A673 (cell line): Measurements from ENCODE around the gene PPP2R5A. TPM values are rescaled to one million over a fixed set of nuclear protein-coding genes. Genes with fewer than 3 reads are reported as not detected.

Source experiments
- BruUV-seq: library from RNA; stranded (reverse); fragments of 400-500 nt; replicated peaks from 2 replicates; lab custom pipeline; 2021; lab: Mats Ljungman, UMichigan
- CTCF ChIA-PET: fragments of 300-600 bp; sonication (Branson Sonifier 250); formaldehyde crosslinking; loops from one replicate; lab custom pipeline; 2022; ENCODE audit warnings: antibody characterized with exemption; lab: Charles Lee
- POLR2A ChIA-PET: fragments of 300-600 bp; sonication (Branson Sonifier 250); formaldehyde crosslinking; loops from one replicate; lab custom pipeline; 2022; ENCODE audit warnings: antibody characterized with exemption; ENCODE audit not compliant: low non-redundant PET; lab: Charles Lee
- DNase-seq: peaks from one replicate; pipeline ENCODE4 v3.0.0-alpha.2; 2015; ENCODE audit warnings: low spot score
- H3K27ac ChIP-seq: fragments of 200-600 bp; sonication (generic); 2 replicates; pipeline ENCODE4 v1.5.1; 2016; ENCODE audit warnings: mixed run types, low read depth, mild to moderate bottlenecking, mixed read lengths, antibody characterized with exemption, low read length; ENCODE audit not compliant: poor library complexity, severe bottlenecking
- H3K27me3 ChIP-seq: fragments of 200-600 bp; sonication (generic); replicated peaks from 2 replicates; pipeline ENCODE4 v1.6.1; 2017; ENCODE audit warnings: mixed run types, low read depth, mild to moderate bottlenecking, mixed read lengths, antibody characterized with exemption, low read length; ENCODE audit not compliant: insufficient read depth, poor library complexity
- H3K36me3 ChIP-seq: fragments of 200-600 bp; sonication (generic); 2 replicates; pipeline ENCODE4 v1.6.1; 2016; ENCODE audit warnings: mixed run types, mild to moderate bottlenecking, mixed read lengths, antibody characterized with exemption, low read length; ENCODE audit not compliant: insufficient read depth, poor library complexity, severe bottlenecking
- H3K4me1 ChIP-seq: fragments of 200-600 bp; sonication (generic); 2 replicates; pipeline ENCODE4 v1.6.1; 2017; ENCODE audit warnings: mixed run types, mild to moderate bottlenecking, mixed read lengths, antibody characterized with exemption, low read length; ENCODE audit not compliant: insufficient read depth, poor library complexity, severe bottlenecking
- H3K4me3 ChIP-seq: fragments of 200-600 bp; sonication (generic); 2 replicates; pipeline ENCODE4 v1.5.1; 2016; ENCODE audit warnings: low read depth, mixed run types, mild to moderate bottlenecking, mixed read lengths, low read length; ENCODE audit not compliant: poor library complexity, severe bottlenecking
- H3K9me3 ChIP-seq: fragments of 200-600 bp; sonication (generic); 2 replicates; pipeline ENCODE4 v1.6.1; 2016; ENCODE audit warnings: mixed run types, low read depth, mild to moderate bottlenecking, mixed read lengths, antibody characterized with exemption, low read length; ENCODE audit not compliant: poor library complexity, severe bottlenecking
- EZH2 ChIP-seq: fragments of 200-600 bp; sonication (generic); IDR thresholded peaks from 2 replicates; pipeline ENCODE4 v1.6.1; 2017; ENCODE audit warnings: borderline replicate concordance, low read depth, mild to moderate bottlenecking, mixed read lengths, antibody characterized with exemption, low read length; ENCODE audit not compliant: poor library complexity, severe bottlenecking
- intact Hi-C: fragments of 100-400 bp; cut with micrococcal nuclease; formaldehyde crosslinking; loops from one replicate; pipeline ENCODE4 v1.10.0; 2022; ENCODE audit not compliant: unreplicated experiment
- total RNA-seq: library from RNA; stranded (reverse); gene quantifications from 2 replicates; pipeline ENCODE4 v1.2.3, GENCODE V29; 2021
- TF ChIP-seq, protein P1 (sequence below): fragments of 300-800, 200-600 bp; sonication (generic); conservative IDR thresholded peaks from 2 replicates; pipeline ENCODE4 v1.5.1; 2017; ENCODE audit warnings: low read depth, mild to moderate bottlenecking, antibody characterized with exemption, low read length, moderate library complexity, mixed read lengths

The PPP2R5A gene
- total RNA-seq, 1 experiment from 2014 or later = 13.9 TPM

- POLR2A ChIA-PET = no interaction called here
- no peaks in the 10 kb centered on the region for H3K36me3 ChIP-seq
- TF ChIP-seq, protein P1, sequence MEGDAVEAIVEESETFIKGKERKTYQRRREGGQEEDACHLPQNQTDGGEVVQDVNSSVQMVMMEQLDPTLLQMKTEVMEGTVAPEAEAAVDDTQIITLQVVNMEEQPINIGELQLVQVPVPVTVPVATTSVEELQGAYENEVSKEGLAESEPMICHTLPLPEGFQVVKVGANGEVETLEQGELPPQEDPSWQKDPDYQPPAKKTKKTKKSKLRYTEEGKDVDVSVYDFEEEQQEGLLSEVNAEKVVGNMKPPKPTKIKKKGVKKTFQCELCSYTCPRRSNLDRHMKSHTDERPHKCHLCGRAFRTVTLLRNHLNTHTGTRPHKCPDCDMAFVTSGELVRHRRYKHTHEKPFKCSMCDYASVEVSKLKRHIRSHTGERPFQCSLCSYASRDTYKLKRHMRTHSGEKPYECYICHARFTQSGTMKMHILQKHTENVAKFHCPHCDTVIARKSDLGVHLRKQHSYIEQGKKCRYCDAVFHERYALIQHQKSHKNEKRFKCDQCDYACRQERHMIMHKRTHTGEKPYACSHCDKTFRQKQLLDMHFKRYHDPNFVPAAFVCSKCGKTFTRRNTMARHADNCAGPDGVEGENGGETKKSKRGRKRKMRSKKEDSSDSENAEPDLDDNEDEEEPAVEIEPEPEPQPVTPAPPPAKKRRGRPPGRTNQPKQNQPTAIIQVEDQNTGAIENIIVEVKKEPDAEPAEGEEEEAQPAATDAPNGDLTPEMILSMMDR = no peak
- no peak for TF ChIP-seq EZH2
- no TSS peak for BruUV-seq
- no peak for DNase-seq
- H3K27me3 ChIP-seq = no peaks in the 10 kb centered on the region
- H3K9me3 ChIP-seq = no peaks in the 10 kb centered on the region
- no peak overlapping the region for H3K4me3 ChIP-seq
- no peak overlapping the region for H3K27ac ChIP-seq
- CTCF ChIA-PET = no interaction called here
- intact Hi-C loops = no loop called here
- no peaks in the 10 kb centered on the region for H3K4me1 ChIP-seq
Measured at GRCh38 chr1:212326541-212326940, 41.3 kb downstream of the PPP2R5A start.

- H3K27me3 ChIP-seq = no peaks in the 10 kb centered on the region
- intact Hi-C loops = no loop called here
- H3K4me3 ChIP-seq = no peak overlapping the region
- TF ChIP-seq, protein P1 = no peak
- no peak for TF ChIP-seq EZH2
- ChIA-PET CTCF (no interaction called here), POLR2A (no interaction called here)
- no TSS peak for BruUV-seq
- DNase-seq = no peak
- no peaks in the 10 kb centered on the region for H3K9me3 ChIP-seq
- H3K27ac ChIP-seq = no peak overlapping the region
- H3K36me3 ChIP-seq = no peaks in the 10 kb centered on the region
- no peaks in the 10 kb centered on the region for H3K4me1 ChIP-seq
Measured at GRCh38 chr1:212328248-212328647, 43.0 kb downstream of the PPP2R5A start.

DNA sequence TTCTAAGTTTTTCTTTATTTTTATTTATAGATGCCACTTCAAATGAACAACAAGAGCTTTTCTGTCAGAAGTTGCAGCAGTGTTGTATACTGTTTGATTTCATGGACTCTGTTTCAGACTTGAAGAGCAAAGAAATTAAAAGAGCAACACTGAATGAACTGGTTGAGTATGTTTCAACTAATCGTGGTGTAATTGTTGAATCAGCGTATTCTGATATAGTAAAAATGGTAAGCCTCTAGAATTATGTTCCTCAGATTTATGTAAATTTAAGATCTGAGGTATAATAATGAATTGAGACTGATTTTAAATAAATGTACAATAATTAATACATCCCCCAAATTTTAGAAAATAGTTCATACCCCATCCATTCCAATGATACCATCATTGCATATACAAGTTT lies 43.9 kb downstream of the PPP2R5A start:
- H3K4me1 ChIP-seq = no peaks in the 10 kb centered on the region
- no peak for TF ChIP-seq EZH2
- TF ChIP-seq, protein P1 = no peak
- CTCF ChIA-PET = interaction anchor here (0.9 kb wide), 1 partner anchor 127 kb away, joined by 4 read pairs; no protein-coding TSS in a partner anchor
- H3K9me3 ChIP-seq = no peaks in the 10 kb centered on the region
- H3K27me3 ChIP-seq = no peaks in the 10 kb centered on the region
- DNase-seq = no peak
- POLR2A ChIA-PET = no interaction called here
- no TSS peak for BruUV-seq
- intact Hi-C loops = no loop called here
- no peaks in the 10 kb centered on the region for H3K36me3 ChIP-seq
- H3K4me3 ChIP-seq = no peak overlapping the region
- H3K27ac ChIP-seq = no peak overlapping the region
